HL-60 (cell line): ENCODE data around the gene ANO9.
"Not testable (repeated sequence)": the region's sequence is repeated elsewhere in the genome, so short reads cannot be mapped to it uniquely, and the experiment has no call there.

Experiments used
- DNase-seq, 2 experiments: peaks; one replicate each; pipeline ENCODE4 v3.0.0-alpha.2; 2010 to 2020; ENCODE audit warnings: low read depth in 1 of 2, low spot score in 1 of 2
- H3K27ac ChIP-seq: fragments of 250-450 bp; sonication (Bioruptor Pico); replicated peaks from 2 replicates; pipeline ENCODE4 v1.5.1; 2020; ENCODE audit warnings: mild to moderate bottlenecking, moderate library complexity
- H3K27me3 ChIP-seq: fragments of 250-450 bp; sonication (Bioruptor Pico); 2 replicates; pipeline ENCODE4 v1.5.1; 2021; ENCODE audit warnings: mild to moderate bottlenecking, moderate library complexity; ENCODE audit not compliant: insufficient read depth, poor library complexity, severe bottlenecking
- H3K4me3 ChIP-seq: replicated peaks from 2 replicates; pipeline ENCODE4 v1.5.1; 2011; ENCODE audit warnings: mild to moderate bottlenecking, control low read depth, low read length; ENCODE audit not compliant: insufficient read depth
- GABPA ChIP-seq: IDR thresholded peaks from 2 replicates; pipeline ENCODE4 v1.6.1; 2012; ENCODE audit warnings: low read depth
- POLR2AphosphoS5 ChIP-seq: IDR thresholded peaks from 2 replicates; pipeline ENCODE4 v1.6.1; 2012; ENCODE audit warnings: low read depth
- REST ChIP-seq: IDR thresholded peaks from 2 replicates; pipeline ENCODE4 v1.6.1; 2012; ENCODE audit warnings: low read depth; ENCODE audit not compliant: insufficient replicate concordance
- SPI1 ChIP-seq: IDR thresholded peaks from 2 replicates; pipeline ENCODE4 v1.6.1; 2012; ENCODE audit warnings: low read depth, mild to moderate bottlenecking, borderline replicate concordance
- TF ChIP-seq, protein P1 (sequence below): IDR thresholded peaks from one replicate; pipeline ENCODE4 v1.5.1; 2011; ENCODE audit warnings: low read length, control low read depth, inconsistent platforms; ENCODE audit not compliant: insufficient read depth

Gene ANO9

GRCh38 chr11:403021-403760, 38.6 kb downstream of the ANO9 start:
- DNase-seq = no peak
- no peak overlapping the region for H3K4me3 ChIP-seq
- TF ChIP-seq SPI1 = no peak
- no peak for TF ChIP-seq POLR2AphosphoS5
- TF ChIP-seq REST = no peak
- TF ChIP-seq GABPA = no peak
- H3K27ac ChIP-seq = no peak overlapping the region
- no peaks in the 10 kb centered on the region for H3K27me3 ChIP-seq

DNA sequence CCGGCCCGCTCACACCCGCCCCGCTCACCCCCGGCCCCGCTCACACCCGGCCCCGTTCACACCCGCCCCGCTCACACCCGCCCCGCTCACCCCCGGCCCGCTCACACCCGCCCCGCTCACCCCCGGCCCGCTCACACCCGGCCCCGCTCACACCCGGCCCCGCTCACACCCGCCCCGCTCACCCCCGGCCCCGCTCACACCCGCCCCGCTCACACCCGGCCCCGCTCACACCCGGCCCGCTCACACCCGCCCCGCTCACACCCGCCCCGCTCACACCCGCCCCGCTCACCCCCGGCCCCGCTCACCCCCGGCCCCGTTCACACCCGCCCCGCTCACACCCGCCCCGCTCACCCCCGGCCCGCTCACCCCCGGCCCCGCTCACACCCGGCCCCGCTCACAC, 40.6 kb downstream of the ANO9 start:
- not testable (repeated sequence) for H3K4me3 ChIP-seq, DNase-seq

GRCh38 chr11:400241-400689, 41.5 kb downstream of the ANO9 start:
- no peak for DNase-seq

More for the DNA sequence above, 40.6 kb downstream of the ANO9 start:
- H3K27ac ChIP-seq, H3K27me3 ChIP-seq: not testable (repeated sequence)

DNA sequence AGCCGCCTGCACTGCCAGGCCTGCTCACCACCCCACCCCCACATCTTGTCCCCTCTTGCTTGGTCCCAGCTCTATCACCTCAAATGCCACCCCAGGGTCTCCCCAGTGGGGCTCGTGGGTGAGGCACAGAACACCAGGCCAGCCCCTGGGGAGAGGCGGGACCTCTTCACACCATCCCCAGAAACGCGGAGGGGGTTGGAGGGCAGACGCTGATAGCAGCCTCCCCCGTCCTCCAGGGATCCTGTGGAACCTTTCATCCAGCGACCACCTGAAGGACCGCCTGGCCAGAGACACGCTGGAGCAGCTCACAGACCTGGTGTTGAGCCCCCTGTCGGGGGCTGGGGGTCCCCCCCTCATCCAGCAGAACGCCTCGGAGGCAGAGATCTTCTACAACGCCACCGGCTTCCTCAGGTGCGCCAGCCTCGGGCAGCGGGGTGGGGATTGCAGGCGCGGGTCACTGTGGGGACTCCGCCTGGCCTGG, 42.0 kb downstream of the ANO9 start:
- DNase-seq = no peak
- no peak overlapping the region for H3K4me3 ChIP-seq
- TF ChIP-seq, protein P1, sequence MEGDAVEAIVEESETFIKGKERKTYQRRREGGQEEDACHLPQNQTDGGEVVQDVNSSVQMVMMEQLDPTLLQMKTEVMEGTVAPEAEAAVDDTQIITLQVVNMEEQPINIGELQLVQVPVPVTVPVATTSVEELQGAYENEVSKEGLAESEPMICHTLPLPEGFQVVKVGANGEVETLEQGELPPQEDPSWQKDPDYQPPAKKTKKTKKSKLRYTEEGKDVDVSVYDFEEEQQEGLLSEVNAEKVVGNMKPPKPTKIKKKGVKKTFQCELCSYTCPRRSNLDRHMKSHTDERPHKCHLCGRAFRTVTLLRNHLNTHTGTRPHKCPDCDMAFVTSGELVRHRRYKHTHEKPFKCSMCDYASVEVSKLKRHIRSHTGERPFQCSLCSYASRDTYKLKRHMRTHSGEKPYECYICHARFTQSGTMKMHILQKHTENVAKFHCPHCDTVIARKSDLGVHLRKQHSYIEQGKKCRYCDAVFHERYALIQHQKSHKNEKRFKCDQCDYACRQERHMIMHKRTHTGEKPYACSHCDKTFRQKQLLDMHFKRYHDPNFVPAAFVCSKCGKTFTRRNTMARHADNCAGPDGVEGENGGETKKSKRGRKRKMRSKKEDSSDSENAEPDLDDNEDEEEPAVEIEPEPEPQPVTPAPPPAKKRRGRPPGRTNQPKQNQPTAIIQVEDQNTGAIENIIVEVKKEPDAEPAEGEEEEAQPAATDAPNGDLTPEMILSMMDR = no peak
- TF ChIP-seq POLR2AphosphoS5 (no peak), REST (no peak), GABPA (no peak), SPI1 (no peak)
- H3K27ac ChIP-seq = no peak overlapping the region
- H3K27me3 ChIP-seq = peaks cover 9% of the 10 kb centered on the region

More at GRCh38 chr11:400241-400689, 41.5 kb downstream of the ANO9 start:
- Histone ChIP-seq H3K4me3 (no peak overlapping the region), H3K27ac (no peak overlapping the region), H3K27me3 (peaks cover 9% of the 10 kb centered on the region)
- TF ChIP-seq POLR2AphosphoS5 (no peak), REST (no peak), GABPA (no peak), SPI1 (no peak)
- TF ChIP-seq, protein P1 = no peak
